ENCODE results near the gene PRODH. TPM values are rescaled to one million over a fixed set of nuclear protein-coding genes. Genes with fewer than 3 reads are reported as not detected.
"Not testable (repeated sequence)": the region's sequence is repeated elsewhere in the genome, so short reads cannot be mapped to it uniquely, and the experiment has no call there.

Gene PRODH
- polyA plus RNA-seq = 10 to 100 TPM in 1 of 3 donors, 1 to 10 TPM in 2; 2.6 to 12.4 (median 4.9) TPM

GRCh38 chr22:18935889-18936529 is at the start of gene PRODH:
Gene PRODH, minus strand, starts transcription at chr22:18936293. Its CDS starts 6 bp downstream, at chr22:18936287.
- H3K27ac ChIP-seq (ENCODE audit: low read depth, low read length) = no peak within 1 kb of the TSS
- no CpG with 5 or more reads among the region's 67 CpGs for WGBS, 3 donors

- no peak overlapping the region for H3K27ac ChIP-seq (ENCODE audit: low read depth, low read length)
- WGBS, 3 donors = 89 to 93% (median 91%) methylated on average over 21 of the region's 21 CpGs
Observed at GRCh38 chr22:18985780-18986179, 49.7 kb upstream of the PRODH start.

GRCh38 chr22:18984564-18984963 is 48.5 kb upstream of the PRODH start:
- WGBS, 3 donors = 86 to 88% (median 87%) methylated on average over 10 of the region's 10 CpGs
- H3K27ac ChIP-seq (ENCODE audit: low read depth, low read length) = no peak overlapping the region

- no peak overlapping the region for H3K27ac ChIP-seq (ENCODE audit: low read depth, low read length)
- 80 to 85% (median 81%) methylated on average over 9 of the region's 9 CpGs for WGBS, 3 donors
Observed at GRCh38 chr22:18983120-18983651, 47.1 kb upstream of the PRODH start.

- no peak overlapping the region for H3K27ac ChIP-seq (ENCODE audit: low read depth, low read length)
Observed at GRCh38 chr22:18980829-18981228, 44.7 kb upstream of the PRODH start.

GRCh38 chr22:18979957-18980356 is 43.9 kb upstream of the PRODH start:
- 85 to 97% (median 96%) methylated on average over 1 of the region's 1 CpG for WGBS, 3 donors
- no peak overlapping the region for H3K27ac ChIP-seq (ENCODE audit: low read depth, low read length)

GRCh38 chr22:18978506-18978905 is 42.4 kb upstream of the PRODH start:
- 79 to 86% (median 84%) methylated on average over 9 of the region's 9 CpGs for WGBS, 3 donors
- no peak overlapping the region for H3K27ac ChIP-seq (ENCODE audit: low read depth, low read length)

GRCh38 chr22:18977824-18978425 is 41.8 kb upstream of the PRODH start:
- 84 to 94% (median 89%) methylated on average over 9 of the region's 9 CpGs for WGBS, 3 donors
- H3K27ac ChIP-seq (ENCODE audit: low read depth, low read length) = no peak overlapping the region

GRCh38 chr22:18976197-18976751 is 40.2 kb upstream of the PRODH start:
- 45 to 82% (median 79%) methylated on average over 10 of the region's 10 CpGs for WGBS, 3 donors
- no peak overlapping the region for H3K27ac ChIP-seq (ENCODE audit: low read depth, low read length)

GRCh38 chr22:18975434-18976196 is 39.5 kb upstream of the PRODH start:
- H3K27ac ChIP-seq (ENCODE audit: low read depth, low read length) = no peak overlapping the region
- WGBS, 3 donors = 48 to 80% (median 75%) methylated on average over 16 of the region's 16 CpGs

GRCh38 chr22:18974477-18975180 is 38.5 kb upstream of the PRODH start:
- no peak overlapping the region for H3K27ac ChIP-seq (ENCODE audit: low read depth, low read length)
- 64 to 86% (median 82%) methylated on average over 18 of the region's 18 CpGs for WGBS, 3 donors

- no peak overlapping the region for H3K27ac ChIP-seq (ENCODE audit: low read depth, low read length)
- WGBS, 3 donors = 45 to 68% (median 63%) methylated on average over 14 to 18 of the region's 18 CpGs
Observed at GRCh38 chr22:18973264-18974031, 37.4 kb upstream of the PRODH start.

GRCh38 chr22:18972591-18972990 is 36.5 kb upstream of the PRODH start:
- 74 to 94% (median 82%) methylated on average over 5 to 8 of the region's 8 CpGs for WGBS, 3 donors
- H3K27ac ChIP-seq (ENCODE audit: low read depth, low read length) = not testable (repeated sequence)

- H3K27ac ChIP-seq (ENCODE audit: low read depth, low read length) = not testable (repeated sequence)
- 94 to 96% (median 95%) methylated on average over 5 to 7 of the region's 7 CpGs for WGBS, 3 donors
Observed at GRCh38 chr22:18972029-18972428, 35.9 kb upstream of the PRODH start.

GRCh38 chr22:18971321-18971751 is 35.2 kb upstream of the PRODH start:
- WGBS, 3 donors = 38 to 64% (median 57%) methylated on average over 18 to 19 of the region's 19 CpGs
- H3K27ac ChIP-seq (ENCODE audit: low read depth, low read length) = no peak overlapping the region

GRCh38 chr22:18970948-18971315 is 34.8 kb upstream of the PRODH start:
- no peak overlapping the region for H3K27ac ChIP-seq (ENCODE audit: low read depth, low read length)
- 0 to 2% (median 1%) methylated on average over 22 to 28 of the region's 28 CpGs for WGBS, 3 donors

GRCh38 chr22:18970176-18970947 is 34.3 kb upstream of the PRODH start:
- H3K27ac ChIP-seq (ENCODE audit: low read depth, low read length) = no peak overlapping the region
- 1 to 3% (median 1%) methylated on average over 52 to 94 of the region's 94 CpGs for WGBS, 3 donors
